ENCODE measurements around the gene CSNK2A2. TPM values are rescaled to one million over a fixed set of nuclear protein-coding genes. Genes with fewer than 3 reads are reported as not detected.
A peak's percentile ranks its signal among the peaks of the same experiment; 100 is the strongest.

Gene CSNK2A2
- total and polyA plus RNA-seq, 2 of the 8 experiments (the other 6 are each of a cell fraction or from before 2014, with no cell fraction given): 37.9 to 128 TPM

DNA sequence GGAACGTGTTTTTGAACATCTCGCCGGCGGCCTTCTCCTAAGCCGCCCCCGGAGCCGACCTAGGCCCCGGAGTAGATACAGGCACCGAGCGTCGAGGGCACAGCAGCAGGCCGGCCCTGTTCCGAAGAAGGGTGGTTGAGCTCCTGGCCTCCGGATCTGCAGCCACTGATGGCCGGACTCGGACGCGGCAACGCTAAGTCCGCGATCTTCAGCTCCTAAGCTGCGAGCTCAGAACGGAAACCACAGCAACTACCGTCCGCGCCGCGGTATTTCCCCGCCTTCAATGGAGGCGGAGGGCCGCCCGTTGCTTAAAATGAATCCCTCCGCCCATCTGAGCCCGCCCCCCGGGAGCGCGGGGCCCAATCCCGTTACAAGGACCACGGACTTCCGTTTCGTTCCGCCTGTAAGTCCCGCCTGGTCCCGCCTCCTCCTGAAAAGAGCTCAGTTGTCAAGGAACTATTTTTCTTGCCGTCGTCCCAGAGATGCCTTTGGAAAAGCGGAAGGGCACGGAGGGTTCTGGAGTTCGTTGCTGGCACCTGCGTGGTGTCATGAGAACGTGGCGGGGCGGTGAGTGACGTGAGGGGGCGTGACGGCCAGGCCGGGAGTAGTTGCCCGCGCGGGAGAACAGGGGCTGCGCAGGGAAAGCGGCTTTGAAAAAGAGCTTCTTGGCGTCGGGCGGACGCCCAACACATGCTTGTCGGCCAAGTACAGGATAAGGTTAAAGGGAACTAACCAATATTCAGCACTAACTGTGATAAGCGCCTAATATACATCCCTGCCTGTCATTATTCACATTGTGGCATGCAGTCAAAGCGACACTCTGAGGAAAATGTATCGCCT lies 68.6 kb downstream of the CSNK2A2 start, which contains the start of gene CFAP20:
TSS of gene CFAP20 (minus strand) at position 285 of the 840 bp plus-strand sequence. CDS start at position 19, 266 bp downstream.
- no peak within 1 kb of the TSS for H2BK120ac ChIP-seq (replicated peaks; ENCODE audit: low read depth, low read length)
- peaks cover 2 to 8% (median 5%) of the 10 kb centered on the region in 4 experiments; a peak in 5 of 7 replicates for H3K4me1 ChIP-seq (replicated peaks in 1 of 4; ENCODE audit: control insufficient read depth in 3 of 4, insufficient read depth in 4 of 4, low read length in 3 of 4)
- no peak within 1 kb of the TSS for H3K14ac ChIP-seq (ENCODE audit: insufficient read length)
- H3K4me3 ChIP-seq (ENCODE audit: extremely low read depth in 1 of 4, insufficient read depth in 2 of 4, low read depth in 3 of 4, low read length in 4 of 4): peak within 1 kb of the TSS; percentile 76 to 95 (median 82)
- DNase-seq (ENCODE audit: low read depth in 1 of 2, low spot score in 2 of 2): peak; percentile 95 to 98
- peak within 1 kb of the TSS; percentile 77; the same call in 1 of the 2 replicates for H4K8ac ChIP-seq (ENCODE audit: extremely low read depth, insufficient read depth, low read length)
- peak within 1 kb of the TSS; percentile 38 for H4K5ac ChIP-seq (ENCODE audit: insufficient read length, low read depth, low read length)
- 3% methylated on average over 70 of the region's 70 CpGs; no CpG with 5 or more reads in 1 of the 2 experiments for WGBS, 2 experiments (ENCODE audit: extremely low coverage in 1 of 2, insufficient coverage in 1 of 2, insufficient read length in 1 of 2, insufficient replicate concordance in 2 of 2, low coverage in 1 of 2, low lambda C conversion rate in 2 of 2, missing lambda C conversion rate in 1 of 2)
- peak within 1 kb of the TSS; percentile 71; the same call in 1 of the 2 replicates for H3K18ac ChIP-seq (ENCODE audit: extremely low read depth, low read length)
- FAIRE-seq: no peak
- ChIA-PET POLR2A (ENCODE audit: partially characterized antibody) (interaction anchor here (0.5 to 2.0 kb wide), 25 partner anchors 8 to 496 kb away, joined by 3 to 20 read pairs (median 4); partner anchors contain the start of gene MMP15), CTCF (ENCODE audit: partially characterized antibody) (interaction anchor here (0.6 to 19.7 kb wide), 10 partner anchors 8 to 554 kb away, joined by 3 to 362 read pairs (median 4); partner anchors contain the start of gene MMP15)
- H3K4me2 ChIP-seq (ENCODE audit: insufficient read depth in 1 of 2, low read depth in 2 of 2, low read length in 2 of 2): peak within 1 kb of the TSS; percentile 85 to 90
- peak within 1 kb of the TSS; percentile 47 for H4K91ac ChIP-seq (replicated peaks; ENCODE audit: insufficient read length, low read length)
- peaks cover 4% of the 10 kb centered on the region; the same call in 1 of the 2 replicates for H3K23me2 ChIP-seq (ENCODE audit: low read depth, low read length)
- peaks cover 27 to 29% of the 10 kb centered on the region in 2 experiments for H4K20me1 ChIP-seq (replicated peaks in 1 of 2; ENCODE audit: control insufficient read depth in 1 of 2, insufficient read depth in 2 of 2, low read length in 2 of 2)
- H3K9me3 ChIP-seq (ENCODE audit: insufficient read depth in 2 of 2, low read depth in 1 of 2, low read length in 1 of 2): peaks cover 0 to 3% of the 10 kb centered on the region in 2 experiments; a peak in 1 of 4 replicates
- no peaks in the 10 kb centered on the region for H3K36me3 ChIP-seq (ENCODE audit: control insufficient read depth in 2 of 4, insufficient read depth in 4 of 4, low read length in 3 of 4)
- H3K56ac ChIP-seq (replicated peaks; ENCODE audit: insufficient read length, low read depth, low read length): peak within 1 kb of the TSS; percentile 32
- H2BK15ac ChIP-seq (ENCODE audit: low read length): no peak within 1 kb of the TSS; the same call in 1 of the 2 replicates
- H3K4ac ChIP-seq (replicated peaks; ENCODE audit: insufficient read length, low read depth, low read length): peak within 1 kb of the TSS; percentile 41
- H3K9ac ChIP-seq (replicated peaks in 1 of 4; ENCODE audit: extremely low read depth in 1 of 4, low read depth in 3 of 4, low read length in 3 of 4): peak within 1 kb of the TSS; percentile 78 to 92 (median 86)
- peaks cover 18 to 43% of the 10 kb centered on the region in 2 experiments for H3K79me2 ChIP-seq (ENCODE audit: control insufficient read depth in 1 of 2, insufficient read depth in 2 of 2, low read length in 2 of 2)
- peaks cover 8% of the 10 kb centered on the region; the same call in 1 of the 2 replicates for H3K79me1 ChIP-seq (ENCODE audit: low read depth, low read length)
- no peak within 1 kb of the TSS for H2AK5ac ChIP-seq (ENCODE audit: low read depth, low read length)
- H3K27ac ChIP-seq (ENCODE audit: low read depth, low read length): peak within 1 kb of the TSS; percentile 80; the same call in 1 of the 2 replicates
- H2BK20ac ChIP-seq (ENCODE audit: low read length): no peak within 1 kb of the TSS
- peak within 1 kb of the TSS; percentile 60 for H2BK5ac ChIP-seq (ENCODE audit: low read depth, low read length)
- peak within 1 kb of the TSS; percentile 18; the same call in 1 of the 2 replicates for H2AFZ ChIP-seq (ENCODE audit: low read length)
- H3K27me3 ChIP-seq (replicated peaks in 1 of 4; ENCODE audit: control insufficient read depth in 3 of 4, extremely low read depth in 1 of 4, insufficient read depth in 3 of 4, low read length in 3 of 4): no peaks in the 10 kb centered on the region
- no peak within 1 kb of the TSS; the same call in 1 of the 2 replicates for H2BK12ac ChIP-seq (ENCODE audit: low read depth, low read length)
- no peak within 1 kb of the TSS for H3K23ac ChIP-seq (ENCODE audit: insufficient read length)
- no peak for TF ChIP-seq FOSL1 (IDR thresholded peaks at IDR 0.05; ENCODE audit: insufficient read depth, low read depth, low read length)
- peak; percentile 36 for TF ChIP-seq RBBP5 (IDR thresholded peaks at IDR 0.05; ENCODE audit: borderline replicate concordance, low read depth, low read length)
- TF ChIP-seq JUN (IDR thresholded peaks at IDR 0.05; ENCODE audit: low read depth, low read length): no peak
- peak; percentile 89 for TF ChIP-seq POLR2AphosphoS5 (IDR thresholded peaks at IDR 0.05; ENCODE audit: low read depth, low read length)
- TF ChIP-seq SP2 (IDR thresholded peaks at IDR 0.05; ENCODE audit: low read length): peak; percentile 48; the same call in 1 of the 2 replicates
- TF ChIP-seq, protein P1, sequence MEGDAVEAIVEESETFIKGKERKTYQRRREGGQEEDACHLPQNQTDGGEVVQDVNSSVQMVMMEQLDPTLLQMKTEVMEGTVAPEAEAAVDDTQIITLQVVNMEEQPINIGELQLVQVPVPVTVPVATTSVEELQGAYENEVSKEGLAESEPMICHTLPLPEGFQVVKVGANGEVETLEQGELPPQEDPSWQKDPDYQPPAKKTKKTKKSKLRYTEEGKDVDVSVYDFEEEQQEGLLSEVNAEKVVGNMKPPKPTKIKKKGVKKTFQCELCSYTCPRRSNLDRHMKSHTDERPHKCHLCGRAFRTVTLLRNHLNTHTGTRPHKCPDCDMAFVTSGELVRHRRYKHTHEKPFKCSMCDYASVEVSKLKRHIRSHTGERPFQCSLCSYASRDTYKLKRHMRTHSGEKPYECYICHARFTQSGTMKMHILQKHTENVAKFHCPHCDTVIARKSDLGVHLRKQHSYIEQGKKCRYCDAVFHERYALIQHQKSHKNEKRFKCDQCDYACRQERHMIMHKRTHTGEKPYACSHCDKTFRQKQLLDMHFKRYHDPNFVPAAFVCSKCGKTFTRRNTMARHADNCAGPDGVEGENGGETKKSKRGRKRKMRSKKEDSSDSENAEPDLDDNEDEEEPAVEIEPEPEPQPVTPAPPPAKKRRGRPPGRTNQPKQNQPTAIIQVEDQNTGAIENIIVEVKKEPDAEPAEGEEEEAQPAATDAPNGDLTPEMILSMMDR (IDR thresholded peaks at IDR 0.05; ENCODE audit: control extremely low read depth in 1 of 3, insufficient read depth in 1 of 3, low read depth in 1 of 3, low read length in 3 of 3): no peak
- TF ChIP-seq RNF2 (IDR thresholded peaks at IDR 0.05; ENCODE audit: borderline replicate concordance, low read depth, low read length, missing control alignments, poor library complexity, severe bottlenecking): no peak

Measured in H1 (cell line).